CD4-positive, alpha-beta T cell treated with Interleukin-21 for 1 hour (primary cell): Measurements from ENCODE around the gene DTNB.
"Not testable (repeated sequence)": the region's sequence is repeated elsewhere in the genome, so short reads cannot be mapped to it uniquely, and the experiment has no call there.

Experiments used
- DNase-seq: peaks from one replicate; pipeline ENCODE4 v3.0.0-alpha.2; 2020

The DTNB gene

DNA sequence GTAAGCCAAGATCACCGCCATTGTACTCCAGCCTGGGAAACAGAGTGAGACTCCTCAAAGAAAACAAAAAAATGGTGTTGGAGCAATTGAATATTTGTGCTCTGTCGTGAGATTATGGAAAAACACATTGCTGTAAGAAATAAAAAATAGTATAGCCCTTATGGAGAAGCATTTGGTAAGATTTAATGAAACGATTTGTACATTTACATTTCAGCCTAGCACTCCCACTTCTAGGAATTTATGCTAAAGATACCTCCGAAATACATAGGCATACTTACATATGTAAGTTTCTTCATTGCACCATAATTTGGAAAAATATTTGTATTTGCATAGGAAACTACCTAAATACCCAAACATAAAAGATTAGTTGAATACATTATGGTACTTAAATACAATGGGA, 8.7 kb upstream of the DTNB start:
- no peak for DNase-seq

DNA sequence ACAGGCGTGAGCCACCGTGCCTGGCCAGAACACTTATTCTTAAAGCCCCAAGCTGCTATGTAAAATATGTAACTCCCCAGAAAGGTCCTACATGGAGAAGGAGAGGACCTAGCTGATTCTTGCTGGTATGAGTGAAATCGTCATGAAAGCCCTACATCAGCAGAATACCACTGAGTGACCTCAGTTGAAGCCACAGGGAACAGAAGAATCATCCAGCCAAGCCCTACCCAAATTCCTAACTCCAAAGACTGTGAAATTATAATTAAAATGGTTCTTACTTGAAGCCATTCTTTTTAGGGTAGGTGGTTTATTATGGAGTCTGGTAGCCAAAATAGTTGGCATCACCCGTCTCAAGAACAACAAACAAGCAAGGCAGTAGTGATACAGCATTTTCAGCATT, 4.5 kb upstream of the DTNB start:
- no peak for DNase-seq

DNA sequence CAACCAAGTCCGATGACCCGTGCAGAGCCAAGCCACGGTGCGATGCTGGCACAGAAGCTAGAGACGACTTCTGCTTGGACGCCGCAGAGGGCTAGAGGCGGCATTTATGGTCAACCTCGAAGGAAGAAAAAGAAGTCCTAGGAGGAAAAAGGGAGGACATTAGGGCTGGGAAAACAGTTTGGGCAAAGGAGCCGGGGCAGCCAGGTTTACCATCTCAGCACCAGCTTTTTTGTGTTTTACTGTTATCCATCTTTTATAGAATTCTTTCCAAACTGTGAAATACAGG, 643 bp upstream of the DTNB start:
- no peak for DNase-seq

DNA sequence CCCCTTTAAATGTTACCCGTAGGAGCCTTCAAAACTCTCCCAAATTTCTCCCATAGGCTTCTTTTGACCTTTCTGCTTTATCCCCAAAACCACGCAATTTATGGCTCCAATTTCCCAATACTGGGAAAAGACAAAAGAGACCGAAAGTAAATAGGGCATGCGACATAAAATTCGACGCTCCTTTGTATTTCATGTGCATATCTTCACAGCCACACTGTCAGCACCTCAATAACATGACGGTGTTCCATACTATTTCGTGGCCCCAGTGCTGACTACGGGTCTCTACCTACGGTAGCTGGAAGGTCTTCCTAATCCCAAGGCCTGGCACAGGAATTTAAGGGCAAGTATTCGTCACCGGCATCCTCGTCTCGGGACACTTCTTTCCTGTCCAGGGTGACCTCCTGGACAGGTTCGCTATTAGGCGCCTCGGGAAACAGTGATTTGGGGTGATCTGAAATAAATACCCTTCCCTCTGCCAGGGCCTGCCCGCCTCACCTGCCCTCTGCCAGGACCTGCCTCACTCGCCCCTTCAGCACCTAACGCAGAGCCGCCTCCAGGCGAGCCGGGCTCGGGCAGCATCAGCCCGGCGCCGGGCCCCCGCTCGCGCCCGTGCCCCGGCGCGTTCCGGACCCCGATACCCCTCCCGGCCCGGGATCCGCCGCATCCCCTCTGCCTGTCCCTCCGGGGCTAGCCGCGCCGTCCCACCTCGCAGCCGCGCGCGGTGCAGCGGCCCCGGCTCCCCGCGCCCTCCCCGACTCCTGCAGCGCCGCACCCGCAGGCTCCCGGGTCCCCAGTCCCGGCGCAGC, 680 bp downstream of the DTNB start:
- peak; percentile 75 for DNase-seq

DNA sequence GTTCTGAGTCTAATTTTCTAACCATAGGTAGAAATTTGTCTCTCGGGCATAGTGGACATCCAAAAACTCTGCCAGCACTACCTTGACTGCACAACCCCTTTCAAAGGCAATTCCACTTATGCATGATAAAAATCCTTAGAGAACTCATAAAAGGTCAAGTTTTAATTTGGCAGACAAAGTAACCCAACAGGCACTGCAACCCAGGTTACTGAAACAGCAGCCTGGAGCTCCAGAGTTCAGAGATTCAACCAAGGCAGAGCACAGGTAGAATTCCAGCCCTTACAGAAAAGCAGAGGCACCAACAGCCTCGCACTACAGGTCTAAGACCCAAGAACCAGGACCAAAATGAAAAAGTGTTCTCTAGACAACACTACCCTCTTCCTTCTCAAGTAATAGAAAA, 1.8 kb downstream of the DTNB start:
- DNase-seq: no peak

DNA sequence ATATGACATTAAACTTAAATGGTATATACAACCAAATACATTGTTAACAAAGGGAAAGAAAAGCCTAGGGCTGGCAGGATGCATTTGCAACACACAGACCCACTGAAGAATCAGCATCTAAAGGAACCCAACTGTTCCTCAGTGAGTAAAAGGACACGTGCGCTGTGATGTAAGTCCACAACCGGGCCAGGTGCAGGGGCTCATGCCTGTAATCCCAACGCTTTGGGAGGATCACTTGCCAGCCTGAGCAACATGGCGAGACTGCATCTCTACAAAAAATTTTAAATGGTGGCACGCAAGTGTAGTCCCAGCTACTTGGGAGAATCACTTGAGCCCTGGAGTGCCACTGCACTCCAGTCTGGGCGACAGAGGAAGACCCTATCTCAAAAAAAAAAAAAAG, 3.9 kb downstream of the DTNB start:
- DNase-seq: no peak

DNA sequence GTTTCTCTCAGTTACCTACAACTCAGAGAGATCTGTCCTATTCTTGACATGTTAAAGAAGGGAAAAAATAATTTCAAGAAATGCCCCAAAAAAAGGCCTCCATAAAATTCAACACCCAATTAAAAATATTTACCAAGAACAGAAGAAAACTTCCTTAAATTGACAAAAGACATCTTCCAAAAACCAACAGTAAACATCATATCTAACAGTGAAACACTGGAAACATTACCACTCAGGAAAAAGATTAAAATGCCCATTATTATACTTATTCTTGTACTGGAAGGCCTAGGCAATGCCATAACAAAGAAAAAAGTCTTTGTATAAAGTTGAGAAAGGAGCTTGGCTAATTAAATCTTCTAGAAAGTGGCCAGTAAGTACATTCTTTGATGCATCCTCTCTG, 7.2 kb downstream of the DTNB start:
- DNase-seq: no peak

DNA sequence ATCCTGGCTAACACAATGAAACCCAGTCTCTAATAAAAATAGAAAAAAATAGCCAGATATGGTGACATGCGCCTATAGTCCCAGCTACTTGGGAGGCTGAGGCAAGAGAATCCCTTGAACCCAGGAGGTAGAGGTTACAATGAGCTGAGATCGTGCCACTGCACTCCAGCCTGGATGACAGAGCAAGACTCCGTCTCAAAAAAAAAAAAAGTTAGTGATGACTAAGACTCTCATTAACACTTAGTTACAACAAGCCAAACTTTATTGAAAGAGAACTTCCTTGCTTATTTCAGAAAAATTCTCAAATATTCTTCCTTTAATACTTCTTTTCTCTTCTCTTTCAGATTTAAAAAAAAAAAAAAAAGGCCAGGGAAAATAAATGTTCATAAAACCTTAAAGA, 7.9 kb downstream of the DTNB start:
- not testable (repeated sequence) for DNase-seq

DNA sequence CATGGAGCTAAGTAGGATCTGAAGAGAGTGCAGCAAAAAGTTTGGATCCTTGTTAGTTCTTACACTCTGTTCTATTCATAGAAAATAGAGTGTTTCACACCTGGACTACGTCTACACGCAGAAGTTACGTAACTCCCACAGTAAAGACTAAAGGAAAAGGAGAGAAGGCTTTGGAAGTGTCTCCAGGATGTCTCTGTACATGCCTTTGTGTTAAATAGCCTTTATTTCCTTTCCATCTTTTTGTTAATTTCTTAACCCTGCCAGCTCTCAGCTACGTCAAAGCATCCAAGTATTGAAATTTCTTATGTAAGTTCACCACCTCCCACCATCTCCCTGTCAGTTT, 8.4 kb downstream of the DTNB start:
- DNase-seq: no peak

DNA sequence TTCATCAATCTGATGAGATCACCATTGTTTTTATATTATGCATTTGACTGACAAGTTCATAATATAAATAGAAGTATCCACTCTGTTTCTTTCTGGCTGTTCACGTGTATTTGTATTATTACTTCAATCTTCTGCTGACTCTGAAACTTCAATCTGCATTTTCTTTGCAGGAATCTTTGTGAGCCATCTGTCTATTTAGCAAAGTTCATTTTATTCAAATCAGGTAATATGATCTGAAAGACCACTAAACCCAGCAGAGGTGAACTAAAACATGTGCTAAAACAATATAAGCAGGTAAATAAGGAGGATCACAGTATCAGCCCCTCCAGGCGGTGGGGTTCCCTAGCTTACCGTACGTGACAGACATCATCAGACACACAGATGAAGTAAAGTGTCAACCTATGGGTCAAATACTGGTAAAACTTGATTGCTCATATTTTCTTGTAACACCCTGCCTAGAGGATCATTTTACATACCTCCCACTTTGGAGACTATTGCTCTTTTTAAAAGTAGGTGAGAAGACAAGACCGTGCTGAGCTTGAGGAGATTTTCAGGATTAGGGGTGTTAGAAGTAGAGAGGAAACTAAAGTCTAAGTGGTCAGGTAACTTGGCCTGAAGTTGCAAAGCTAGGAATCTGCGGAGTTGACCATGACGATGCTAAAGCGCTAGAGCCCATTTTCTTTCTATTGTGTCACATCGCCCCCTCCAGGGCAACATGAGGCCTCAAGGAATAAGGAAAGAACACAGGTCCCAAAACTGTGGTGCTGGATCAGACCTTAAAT, 9.0 kb downstream of the DTNB start:
- DNase-seq: peak; percentile 13

DNA sequence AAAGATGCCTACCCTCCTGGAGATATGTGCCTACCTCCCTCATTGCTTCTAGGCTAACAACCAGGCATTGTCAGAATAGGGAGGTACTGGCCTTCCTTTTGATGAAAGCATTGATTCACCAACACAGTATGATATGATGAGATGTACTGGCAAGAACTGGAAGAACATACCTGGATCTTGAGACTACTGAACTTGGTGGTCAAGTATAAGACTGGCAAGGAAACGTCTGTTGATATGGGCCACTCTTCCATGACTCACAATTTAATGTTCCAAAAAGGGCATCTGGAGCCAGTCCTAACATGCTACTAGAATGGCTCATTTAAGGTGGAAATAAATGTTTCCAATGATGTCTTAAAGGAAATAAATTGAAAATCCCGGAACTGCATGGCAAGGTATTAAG, 18.1 kb downstream of the DTNB start:
- no peak for DNase-seq

DNA sequence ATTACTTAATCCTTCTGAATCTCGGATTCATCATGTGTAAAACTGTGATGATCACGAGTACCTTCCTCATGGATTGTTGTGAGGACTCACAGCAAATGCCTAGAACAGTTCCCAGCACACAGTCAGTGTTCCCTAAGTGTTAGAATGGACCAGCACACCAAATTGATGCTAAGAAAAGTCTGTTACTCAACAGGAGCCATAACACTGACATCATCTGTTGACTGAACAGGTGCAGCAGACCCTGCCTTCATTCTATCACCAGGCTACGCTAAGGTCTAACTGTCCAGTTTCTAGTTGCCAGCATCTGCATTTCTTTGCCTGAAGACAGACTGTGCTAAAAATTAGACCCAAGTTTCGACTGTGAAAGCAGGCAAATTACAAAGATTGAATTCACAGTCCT, 18.6 kb downstream of the DTNB start:
- no peak for DNase-seq

DNA sequence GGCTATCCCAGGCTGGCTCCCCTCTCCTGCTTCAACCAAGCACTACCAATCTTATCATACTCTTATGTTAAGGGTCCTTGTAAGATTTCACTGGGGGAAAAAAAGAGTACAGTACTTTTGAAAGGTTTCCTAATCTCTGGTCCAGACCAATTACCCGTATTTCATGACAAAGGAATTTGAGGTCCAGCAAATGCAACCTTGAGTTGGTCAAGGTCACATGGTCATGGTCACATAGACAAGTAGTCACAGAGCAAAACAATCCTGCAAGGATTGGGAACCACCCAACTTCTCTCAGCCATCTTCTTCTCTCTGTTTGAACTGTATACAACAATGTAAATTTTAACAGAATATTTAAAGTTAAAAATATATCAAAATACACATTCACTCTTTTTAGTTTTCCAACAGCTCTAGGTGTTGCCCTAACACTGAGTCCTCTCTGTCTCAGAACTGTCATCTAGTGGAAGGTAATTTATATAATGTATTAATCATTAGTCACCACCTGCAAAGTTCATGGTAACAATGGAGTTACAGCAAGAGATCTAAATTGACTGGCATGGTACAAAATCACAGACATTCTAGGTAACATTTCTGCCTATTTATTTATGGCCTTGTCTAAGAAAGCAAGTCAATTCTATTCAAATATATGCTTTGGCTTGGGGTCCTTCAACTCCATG, 21.5 kb downstream of the DTNB start:
- DNase-seq: no peak

DNA sequence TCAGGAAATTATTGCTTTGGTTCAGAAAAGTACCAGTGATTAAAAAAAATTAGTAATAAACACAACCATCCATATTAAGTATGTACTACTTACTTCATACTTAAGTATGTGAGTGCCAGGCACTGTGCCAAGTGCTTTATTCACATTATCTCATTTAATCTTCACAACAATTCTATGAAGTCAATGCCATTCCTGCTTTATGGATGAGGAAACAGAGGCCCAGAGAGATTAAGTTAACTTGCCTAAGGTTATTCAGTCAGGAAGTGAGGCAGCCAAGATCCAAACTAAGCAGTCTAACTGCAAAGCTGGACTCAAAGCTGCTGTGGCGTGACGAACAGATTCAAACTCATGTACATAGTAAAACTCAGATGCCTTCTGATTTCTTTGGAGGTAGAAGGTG, 22.3 kb downstream of the DTNB start:
- DNase-seq: no peak

DNA sequence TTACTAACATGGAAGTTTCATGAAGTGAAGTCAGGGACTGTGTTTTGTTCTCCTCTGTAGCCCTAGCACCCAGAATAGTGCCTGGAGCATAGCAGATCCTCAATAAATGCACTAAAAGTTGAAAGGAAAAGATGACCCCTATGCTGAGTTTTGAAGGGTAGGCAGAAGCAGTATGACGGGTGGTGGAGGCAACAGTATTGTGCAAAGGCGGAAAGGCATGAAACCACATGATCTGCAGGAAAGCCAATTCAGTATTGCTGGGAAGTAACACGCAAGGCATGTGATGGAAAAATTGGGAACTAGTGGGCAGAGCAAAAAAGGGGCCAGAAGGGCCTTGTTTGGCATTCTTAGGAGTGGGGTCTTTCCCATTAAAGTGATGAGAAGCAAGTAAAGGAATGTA, 23.1 kb downstream of the DTNB start:
- DNase-seq: no peak

DNA sequence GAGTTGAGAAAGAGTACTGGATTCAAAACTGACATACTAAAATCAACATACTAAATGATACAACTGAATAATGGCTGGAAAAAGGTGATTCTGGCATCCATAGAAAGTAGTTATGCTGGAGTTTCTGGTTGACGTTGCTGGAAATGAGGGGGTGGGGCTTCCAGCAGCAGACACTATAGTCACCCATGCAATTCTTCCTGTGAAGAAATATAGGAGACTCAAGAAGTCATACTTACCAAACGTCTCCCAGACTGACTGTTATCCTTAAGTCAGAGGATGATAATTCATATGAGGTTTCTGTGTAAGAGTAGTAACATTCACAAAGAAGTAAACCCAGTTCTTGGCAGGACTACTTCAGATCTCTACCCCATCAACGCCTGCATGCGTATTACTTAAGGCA, 23.6 kb downstream of the DTNB start:
- DNase-seq: no peak

DNA sequence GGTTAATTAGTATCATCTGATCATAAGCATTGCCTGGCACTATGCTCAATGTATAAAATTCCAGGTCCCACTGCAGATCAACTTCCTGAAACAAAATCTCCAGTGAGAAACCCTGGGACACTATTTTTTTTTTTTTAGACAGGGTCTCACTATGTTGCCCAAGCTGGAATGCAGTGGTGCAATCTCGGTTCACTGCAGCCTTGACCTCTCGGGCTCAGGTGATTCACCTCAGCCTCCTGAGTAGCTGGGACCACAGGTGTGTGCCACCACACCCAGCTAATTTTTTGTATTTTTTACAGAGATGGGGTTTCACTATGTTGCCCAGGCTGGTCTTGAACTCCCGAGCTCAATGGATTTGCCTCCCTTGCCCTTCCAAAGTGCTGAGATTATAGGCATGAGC, 31.1 kb downstream of the DTNB start:
- no peak for DNase-seq

DNA sequence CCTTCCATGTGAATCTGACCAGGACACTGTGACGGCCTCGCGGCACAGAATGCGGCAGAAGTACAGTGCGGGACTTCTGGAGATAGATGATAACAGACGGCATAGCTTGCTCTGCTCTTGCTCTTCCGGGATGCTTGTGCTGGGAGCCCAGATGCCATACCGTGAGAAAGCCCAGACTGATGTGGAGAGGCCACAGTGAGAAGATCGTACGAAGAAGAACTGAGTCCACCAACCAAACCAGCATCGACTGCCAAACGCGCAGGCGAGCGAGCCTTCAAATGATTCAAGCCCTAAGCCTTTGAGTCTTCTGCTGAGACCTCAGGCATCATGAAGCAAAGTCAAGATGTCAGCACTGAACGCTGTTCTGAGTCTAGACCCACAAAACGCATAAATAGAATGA, 33.7 kb downstream of the DTNB start:
- no peak for DNase-seq

DNA sequence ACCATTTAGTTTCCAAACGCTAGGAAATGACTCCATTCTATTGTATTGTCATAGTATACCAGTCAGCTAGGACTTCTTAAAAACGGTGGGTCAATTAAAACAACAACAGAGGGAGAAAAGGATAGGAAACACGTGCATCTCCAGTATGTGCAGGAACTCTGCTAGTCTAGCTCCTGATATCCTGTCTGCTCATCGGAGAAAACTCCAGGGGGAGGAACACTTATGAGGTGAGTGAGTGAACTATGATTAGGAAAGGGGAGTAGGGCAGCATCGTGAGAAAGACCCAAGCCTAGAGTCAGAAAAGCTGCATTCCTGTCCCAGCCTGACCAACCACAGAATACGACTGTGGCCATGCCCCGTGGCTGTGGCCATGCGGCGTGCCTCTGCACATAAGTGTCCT, 34.2 kb downstream of the DTNB start:
- DNase-seq: no peak

DNA sequence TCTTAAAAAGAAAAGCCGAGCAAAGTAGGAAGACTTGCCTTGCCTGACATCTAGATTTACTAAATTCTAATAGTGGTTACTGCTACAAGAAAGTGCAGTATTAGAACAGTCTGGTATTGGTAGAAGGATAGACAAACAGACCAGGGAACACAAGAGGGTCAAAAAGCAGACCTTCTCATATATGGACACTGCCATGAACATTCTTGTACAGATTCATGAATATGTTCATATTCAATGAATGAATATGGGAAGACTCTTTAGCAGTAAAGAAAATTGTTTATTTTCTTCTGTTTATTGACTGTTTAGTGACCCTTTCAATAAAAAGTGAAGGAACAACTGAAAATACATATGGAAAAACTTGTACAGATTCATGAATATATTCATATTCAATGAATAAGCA, 37.6 kb downstream of the DTNB start:
- no peak for DNase-seq

DNA sequence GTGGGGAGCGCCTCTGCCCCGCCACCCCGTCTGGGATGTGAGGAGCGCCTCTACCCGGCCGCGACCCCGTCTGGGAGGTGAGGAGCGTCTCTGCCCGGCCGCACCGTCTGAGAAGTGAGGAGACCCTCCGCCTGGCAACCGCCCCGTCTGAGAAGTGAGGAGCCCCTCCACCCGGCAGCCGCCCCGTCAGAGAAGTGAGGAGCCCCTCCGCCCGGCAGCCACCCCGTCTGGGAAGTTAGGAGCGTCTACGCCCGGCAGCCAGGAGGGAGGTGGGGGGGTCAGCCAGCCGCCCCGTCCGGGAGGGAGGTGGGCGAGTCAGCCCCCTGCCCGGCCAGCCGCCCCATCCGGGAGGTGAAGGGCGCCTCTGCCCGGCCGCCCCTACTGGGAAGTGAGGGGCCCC, 39.6 kb downstream of the DTNB start:
- DNase-seq: not testable (repeated sequence)

DNA sequence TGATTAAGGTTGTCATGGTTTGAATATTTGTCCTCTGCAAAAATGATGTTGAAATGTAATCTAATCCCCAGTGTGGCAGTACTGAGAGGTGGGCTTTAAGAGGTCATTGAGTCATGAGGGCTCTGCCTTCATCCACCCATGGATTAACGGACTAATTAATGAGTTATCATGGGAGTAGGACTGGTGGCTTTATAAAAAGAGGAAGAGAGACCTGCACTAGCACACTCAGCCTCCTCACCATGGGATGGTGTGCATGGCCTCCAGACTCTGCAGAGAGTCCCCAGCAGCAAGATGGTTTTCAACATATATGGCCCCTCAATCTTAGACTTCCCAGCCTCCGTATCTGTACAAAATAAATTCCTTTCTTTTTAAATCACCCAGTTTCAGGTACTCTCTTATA, 41.0 kb downstream of the DTNB start:
- DNase-seq: no peak

DNA sequence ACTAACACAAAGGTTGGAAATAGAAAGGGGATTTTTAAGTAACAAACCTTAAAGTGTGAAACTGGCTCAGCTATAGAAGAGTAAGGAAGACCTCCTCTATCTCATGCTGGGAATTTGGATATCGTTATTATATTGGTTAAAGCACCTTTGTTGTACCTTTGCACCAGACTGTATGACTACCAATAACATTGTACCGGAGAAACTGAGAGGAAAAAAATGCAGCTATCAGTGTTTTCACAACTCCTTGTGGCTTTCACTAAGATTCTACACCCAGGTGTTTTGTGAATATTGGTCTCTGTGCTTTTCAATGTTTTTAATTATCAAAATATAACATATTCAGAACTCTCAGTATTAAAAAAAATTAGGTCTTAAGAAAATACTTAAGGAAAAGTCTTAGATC, 48.7 kb downstream of the DTNB start:
- DNase-seq: no peak

DNA sequence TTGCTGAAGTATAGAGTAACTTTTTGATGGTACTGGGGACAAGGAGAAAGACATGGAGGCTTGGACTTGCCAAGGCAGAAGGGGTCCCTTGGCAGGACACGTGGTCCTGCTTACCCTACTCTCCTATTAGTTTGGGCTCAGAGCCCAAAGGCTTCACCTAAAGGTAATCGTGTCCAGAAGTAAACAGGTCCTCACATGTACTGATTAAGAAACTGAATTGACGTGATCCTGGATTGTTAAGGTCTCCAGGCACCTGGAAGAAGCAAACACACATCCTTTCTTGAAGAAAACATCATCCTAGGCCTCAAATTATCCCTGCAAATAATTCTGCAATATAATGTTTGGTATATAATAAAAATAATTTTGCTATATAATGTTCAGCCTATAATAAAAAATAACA, 50.0 kb downstream of the DTNB start:
- no peak for DNase-seq

DNA sequence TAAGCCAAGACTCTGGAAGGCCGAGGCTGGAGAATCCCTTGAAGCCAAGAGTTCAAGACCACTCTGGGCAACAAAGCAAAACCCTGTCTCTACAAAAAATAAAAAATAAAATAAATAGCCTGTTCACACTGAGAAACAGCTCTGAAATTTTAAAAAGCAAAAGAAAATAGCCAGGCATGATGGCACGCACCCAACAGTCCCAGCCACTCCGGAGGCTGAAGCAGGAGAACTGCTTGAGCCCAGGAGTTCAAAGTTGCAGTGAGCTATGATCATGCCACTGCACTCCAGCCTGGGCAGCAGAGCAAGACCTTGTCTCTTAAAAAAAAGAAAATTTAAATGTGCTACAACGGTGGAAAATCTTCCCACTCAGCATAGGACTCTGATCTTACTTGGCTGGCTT, 52.7 kb downstream of the DTNB start:
- DNase-seq: no peak
